Measurements from ENCODE around the gene JAK1. TPM values are rescaled to one million over a fixed set of nuclear protein-coding genes. Genes with fewer than 3 reads are reported as not detected.

The JAK1 gene
- total RNA-seq, 4 donors from 2014 or later = 132 to 166 (median 161) TPM

GRCh38 chr1:64980745-64981600 is 14.6 kb upstream of the JAK1 start:
- 87 to 89% methylated on average over 6 to 8 of the region's 8 CpGs for WGBS, 2 donors (ENCODE audit: low coverage in 1 of 2)

DNA sequence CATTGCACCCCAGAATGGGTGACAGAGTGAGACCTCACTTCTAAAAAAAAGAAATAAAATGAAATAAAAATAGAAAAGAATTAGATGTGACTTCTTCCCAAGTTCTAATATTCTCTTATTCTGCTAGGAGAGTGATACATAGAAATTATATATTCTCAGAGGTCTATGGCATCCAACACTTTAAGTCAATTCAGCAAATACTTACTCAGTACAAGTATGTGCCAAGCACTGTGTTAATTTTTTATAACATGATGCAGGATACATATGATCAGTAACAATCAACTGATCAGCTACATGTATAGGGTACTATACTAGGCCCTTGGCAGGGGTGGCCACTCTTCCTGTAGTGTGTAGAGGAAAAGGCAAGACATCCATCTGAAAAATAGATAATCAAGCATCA is 13.0 kb upstream of the JAK1 start:
- Histone ChIP-seq H3K27ac (no peak overlapping the region), H3K9me3 (no peaks in the 10 kb centered on the region), H3K36me3 (peaks cover 0 to 38% of the 10 kb centered on the region in 2 donors), H3K4me3 (no peak overlapping the region), H3K27me3 (no peaks in the 10 kb centered on the region), H3K4me1 (no peaks in the 10 kb centered on the region)
- ATAC-seq = no peak
- TF ChIP-seq EP300 (IDR thresholded peaks at IDR 0.05) (no peak), POLR2AphosphoS5 (IDR thresholded peaks at IDR 0.05) (no peak), POLR2A (IDR thresholded peaks at IDR 0.05) (no peak), CTCF (IDR thresholded peaks at IDR 0.05) (no peak)

More at GRCh38 chr1:64980745-64981600, 14.6 kb upstream of the JAK1 start:
- Histone ChIP-seq H3K36me3 (peaks cover 0 to 38% of the 10 kb centered on the region in 2 donors), H3K4me3 (no peak overlapping the region), H3K4me1 (no peaks in the 10 kb centered on the region), H3K27me3 (no peaks in the 10 kb centered on the region), H3K27ac (no peak overlapping the region), H3K9me3 (no peaks in the 10 kb centered on the region)
- ATAC-seq = no peak
- TF ChIP-seq CTCF (IDR thresholded peaks at IDR 0.05) = no peak
- no peak for TF ChIP-seq POLR2A (IDR thresholded peaks at IDR 0.05)
- TF ChIP-seq POLR2AphosphoS5 (IDR thresholded peaks at IDR 0.05) = no peak
- TF ChIP-seq EP300 (IDR thresholded peaks at IDR 0.05) = no peak

- no peak for ATAC-seq
- Histone ChIP-seq H3K36me3 (peaks cover 0 to 38% of the 10 kb centered on the region in 2 donors), H3K9me3 (no peaks in the 10 kb centered on the region), H3K27ac (no peak overlapping the region), H3K4me3 (no peak overlapping the region), H3K27me3 (no peaks in the 10 kb centered on the region), H3K4me1 (no peaks in the 10 kb centered on the region)
- WGBS, 2 donors (ENCODE audit: low coverage in 1 of 2) = 98 to 100% methylated on average over 1 to 3 of the region's 3 CpGs
- no peak for TF ChIP-seq CTCF (IDR thresholded peaks at IDR 0.05)
- TF ChIP-seq POLR2AphosphoS5 (IDR thresholded peaks at IDR 0.05) = no peak
- TF ChIP-seq EP300 (IDR thresholded peaks at IDR 0.05) = no peak
- TF ChIP-seq POLR2A (IDR thresholded peaks at IDR 0.05) = no peak
Measured at GRCh38 chr1:64976361-64976760, 10.0 kb upstream of the JAK1 start.

DNA sequence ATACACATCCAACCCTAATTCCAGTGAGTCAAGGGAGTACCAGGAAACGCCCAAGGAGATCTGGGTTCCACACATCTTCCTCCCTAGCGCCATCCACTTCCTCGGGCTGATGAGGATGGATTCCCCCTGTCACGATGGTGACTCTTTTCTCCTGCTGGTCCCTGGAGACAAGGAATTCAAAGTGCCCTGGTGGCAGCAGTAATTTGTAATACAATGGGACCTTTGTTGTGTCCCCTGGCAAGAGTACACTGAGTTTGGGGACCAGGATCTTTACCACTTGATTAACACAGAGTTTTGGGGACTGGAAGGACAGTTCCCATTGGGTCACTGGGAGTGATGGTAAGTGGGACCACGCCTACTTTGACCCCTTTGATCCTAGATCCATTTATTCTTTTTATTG is 9.4 kb upstream of the JAK1 start:
- no peak overlapping the region for H3K27ac ChIP-seq
- H3K9me3 ChIP-seq = no peaks in the 10 kb centered on the region
- peaks cover 0 to 38% of the 10 kb centered on the region in 2 donors for H3K36me3 ChIP-seq
- no peaks in the 10 kb centered on the region for H3K4me1 ChIP-seq
- no peaks in the 10 kb centered on the region for H3K27me3 ChIP-seq
- no peak for ATAC-seq
- no peak for TF ChIP-seq CTCF (IDR thresholded peaks at IDR 0.05)
- no peak for TF ChIP-seq EP300 (IDR thresholded peaks at IDR 0.05)
- no peak for TF ChIP-seq POLR2A (IDR thresholded peaks at IDR 0.05)
- no peak for TF ChIP-seq POLR2AphosphoS5 (IDR thresholded peaks at IDR 0.05)
- WGBS, 2 donors (ENCODE audit: low coverage in 1 of 2) = 84% methylated on average over 3 of the region's 5 CpGs; no CpG with 5 or more reads in 1 of the 2 donors
- H3K4me3 ChIP-seq = no peak overlapping the region

DNA sequence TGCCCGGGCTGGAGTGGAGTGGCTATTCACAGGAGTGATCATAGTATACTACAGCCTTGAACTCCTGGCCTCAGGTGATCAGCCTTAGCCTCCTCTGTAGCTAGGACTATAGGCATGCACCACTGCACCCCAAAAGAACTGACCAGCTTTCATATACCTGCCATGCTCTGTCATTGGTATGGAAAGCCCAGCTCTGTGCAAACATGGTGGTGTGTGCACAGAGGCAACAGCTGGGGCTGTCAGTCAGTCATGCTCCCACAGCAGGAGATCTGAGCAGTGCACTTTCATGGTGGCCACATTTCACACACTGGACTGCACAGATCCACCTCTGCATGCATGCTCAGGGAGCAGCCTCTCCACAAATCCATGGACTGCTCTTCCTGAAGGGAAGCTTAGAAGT is 8.8 kb upstream of the JAK1 start:
- no peak for ATAC-seq
- Histone ChIP-seq H3K27ac (no peak overlapping the region), H3K4me3 (no peak overlapping the region), H3K9me3 (no peaks in the 10 kb centered on the region), H3K4me1 (no peaks in the 10 kb centered on the region), H3K36me3 (peaks cover 0 to 36% of the 10 kb centered on the region in 2 donors), H3K27me3 (no peaks in the 10 kb centered on the region)
- 100% methylated on average over 1 of the region's 1 CpG; no CpG with 5 or more reads in 1 of the 2 donors for WGBS, 2 donors (ENCODE audit: low coverage in 1 of 2)
- no peak for TF ChIP-seq EP300 (IDR thresholded peaks at IDR 0.05)
- no peak for TF ChIP-seq CTCF (IDR thresholded peaks at IDR 0.05)
- no peak for TF ChIP-seq POLR2AphosphoS5 (IDR thresholded peaks at IDR 0.05)
- TF ChIP-seq POLR2A (IDR thresholded peaks at IDR 0.05) = no peak
